GM19324 (cell line): ENCODE measurements around the gene PSRC1.

Source experiments
- ATAC-seq: cut with Tn5 transposase; IDR thresholded peaks from one replicate; pipeline ENCODE4 v1.9.1; 2021; ENCODE audit warnings: mild to moderate bottlenecking, moderate library complexity; ENCODE audit not compliant: unreplicated experiment, low FRiP score

Gene PSRC1

DNA sequence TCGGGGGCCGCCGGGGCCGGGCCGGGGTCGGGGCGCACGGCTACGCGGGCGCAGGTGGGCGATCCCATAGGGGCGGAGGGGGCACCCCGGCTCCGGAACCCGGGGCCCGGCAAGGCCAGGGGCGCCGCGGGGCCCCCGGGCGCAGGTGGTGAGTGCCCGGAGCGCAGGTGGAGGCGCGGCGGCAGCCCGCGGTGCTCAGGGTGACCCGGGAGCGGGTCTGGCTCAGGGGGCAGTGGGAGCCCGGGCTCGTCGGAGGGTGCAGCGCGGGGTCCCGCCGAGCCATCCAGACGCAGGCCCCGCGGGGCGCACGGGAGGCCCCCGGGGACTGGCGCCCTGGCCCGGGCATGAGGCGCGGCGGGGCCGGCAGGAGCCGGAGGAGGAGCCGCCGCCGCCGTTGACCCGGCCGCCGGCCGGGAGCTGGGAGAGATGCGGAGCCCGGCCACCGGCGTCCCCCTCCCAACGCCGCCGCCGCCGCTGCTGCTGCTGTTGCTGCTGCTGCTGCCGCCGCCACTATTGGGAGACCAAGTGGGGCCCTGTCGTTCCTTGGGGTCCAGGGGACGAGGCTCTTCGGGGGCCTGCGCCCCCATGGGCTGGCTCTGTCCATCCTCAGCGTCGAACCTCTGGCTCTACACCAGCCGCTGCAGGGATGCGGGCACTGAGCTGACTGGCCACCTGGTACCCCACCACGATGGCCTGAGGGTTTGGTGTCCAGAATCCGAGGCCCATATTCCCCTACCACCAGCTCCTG lies 33.1 kb downstream of the PSRC1 start:
- peak; percentile 27 for ATAC-seq

DNA sequence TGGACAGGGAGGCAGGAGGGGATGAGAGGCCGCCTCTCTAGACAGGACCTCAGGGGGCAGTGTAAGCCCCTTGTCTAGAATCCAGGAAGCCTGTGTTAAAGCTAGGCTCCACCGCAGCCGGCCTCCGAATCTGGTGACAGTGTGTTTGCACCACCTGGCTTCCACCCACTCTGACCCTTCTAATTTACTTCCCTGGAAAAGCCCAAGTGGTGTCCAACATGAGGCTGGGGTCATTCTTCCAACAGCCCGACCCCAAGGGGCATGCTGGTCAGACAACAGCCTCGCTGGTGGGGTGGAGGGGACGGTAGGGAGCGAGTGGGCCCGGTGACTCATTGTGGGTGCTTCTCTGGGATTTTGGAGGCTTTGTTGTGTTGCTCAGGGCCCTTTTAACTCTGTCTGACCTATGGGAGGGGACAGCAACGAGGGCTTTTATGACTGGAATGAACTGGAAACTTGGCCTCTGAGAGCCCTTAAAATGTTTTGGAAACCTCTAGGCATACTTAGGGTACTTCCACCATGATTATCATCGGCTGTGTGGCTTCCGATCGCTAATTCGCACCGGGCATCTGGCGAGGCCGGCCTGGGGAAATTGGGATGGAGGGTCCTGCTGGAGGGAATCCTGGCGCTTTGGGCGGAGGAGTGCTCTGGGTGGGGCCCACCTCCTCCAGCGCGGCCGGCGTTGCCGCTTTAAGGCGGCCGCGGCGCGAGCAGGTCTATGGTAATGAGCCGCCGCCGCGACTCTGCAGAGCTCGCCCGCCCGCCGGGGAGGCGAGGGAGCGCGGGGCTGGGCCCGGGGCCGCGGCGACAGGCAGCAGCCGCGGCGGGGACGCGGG lies 33.9 kb downstream of the PSRC1 start, which contains the start of gene CELSR2:
Gene CELSR2, plus strand, starts transcription at position 743 of the 833 bp plus-strand sequence. CDS start 541 bp downstream, outside the sequence.
- peak; percentile 54 for ATAC-seq

- ATAC-seq: no peak
Observed at GRCh38 chr1:109248444-109248796, 34.5 kb downstream of the PSRC1 start.

DNA sequence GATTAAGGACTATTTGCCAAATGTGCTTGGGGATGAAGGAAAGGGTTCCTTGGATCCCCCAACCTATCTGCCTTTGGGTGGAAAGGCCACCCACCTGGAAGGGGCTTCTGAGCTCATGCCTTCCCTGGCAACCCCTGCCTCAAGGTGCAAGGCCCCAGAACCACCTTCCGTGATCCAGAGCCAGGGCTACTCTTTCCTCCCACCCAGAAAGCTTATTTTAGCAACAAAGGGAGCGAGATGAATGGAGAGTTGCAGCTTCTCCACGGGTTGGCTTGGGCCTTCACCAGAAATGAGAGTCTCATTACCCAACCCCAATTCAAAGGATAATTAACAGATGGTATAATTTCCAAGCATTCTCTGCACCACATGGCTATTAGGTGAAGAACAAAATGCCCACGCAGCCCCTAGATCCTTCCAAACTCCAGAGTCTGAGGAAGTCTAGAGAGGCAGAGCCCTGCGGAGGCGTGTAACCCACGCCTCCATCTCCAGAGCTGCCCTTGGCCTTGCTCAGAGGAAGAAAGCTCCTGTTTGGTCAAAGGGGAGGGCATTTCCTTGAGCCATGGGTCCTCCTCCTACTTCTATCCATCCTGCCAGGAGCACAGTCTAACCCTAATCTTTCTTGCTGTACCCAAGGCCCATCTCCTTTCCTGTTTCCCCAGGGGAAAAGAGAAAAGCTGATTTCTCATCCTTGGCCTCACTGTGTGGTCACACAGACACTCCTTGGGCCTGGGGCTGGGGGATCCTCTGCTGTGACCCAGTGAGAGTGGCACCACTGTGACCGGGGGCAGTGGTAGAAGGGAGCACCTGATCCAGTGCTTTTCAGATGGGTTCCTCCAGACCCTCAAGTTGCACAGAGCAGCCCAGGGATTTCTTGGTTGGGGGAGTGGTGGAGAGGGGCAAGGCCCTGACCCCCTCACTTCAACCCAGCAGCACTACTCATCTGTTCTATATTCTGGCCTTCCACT lies 35.3 kb downstream of the PSRC1 start:
- no peak for ATAC-seq

DNA sequence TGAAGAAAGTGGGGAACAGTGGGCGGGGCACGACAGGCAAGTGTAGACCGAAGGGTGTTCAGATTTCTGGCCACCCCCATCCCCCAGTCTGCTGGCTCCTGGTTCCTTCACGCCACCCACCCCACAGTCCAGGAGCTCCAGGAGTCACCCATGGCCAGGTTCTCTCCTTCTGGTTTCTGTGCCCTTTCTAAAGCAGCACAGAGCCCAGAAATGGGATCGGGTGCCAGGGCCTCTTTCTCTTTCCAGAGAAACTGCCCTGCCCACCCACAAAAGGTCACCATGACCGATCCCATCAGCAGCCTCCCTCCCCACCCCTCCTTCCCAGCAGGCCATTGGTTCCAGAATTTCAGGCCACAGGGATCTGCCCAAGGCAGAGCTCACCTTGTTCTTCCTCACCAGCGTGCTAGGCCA lies 36.8 kb downstream of the PSRC1 start:
- ATAC-seq: no peak

- ATAC-seq: no peak
Observed at GRCh38 chr1:109243860-109244552, 38.9 kb downstream of the PSRC1 start.

DNA sequence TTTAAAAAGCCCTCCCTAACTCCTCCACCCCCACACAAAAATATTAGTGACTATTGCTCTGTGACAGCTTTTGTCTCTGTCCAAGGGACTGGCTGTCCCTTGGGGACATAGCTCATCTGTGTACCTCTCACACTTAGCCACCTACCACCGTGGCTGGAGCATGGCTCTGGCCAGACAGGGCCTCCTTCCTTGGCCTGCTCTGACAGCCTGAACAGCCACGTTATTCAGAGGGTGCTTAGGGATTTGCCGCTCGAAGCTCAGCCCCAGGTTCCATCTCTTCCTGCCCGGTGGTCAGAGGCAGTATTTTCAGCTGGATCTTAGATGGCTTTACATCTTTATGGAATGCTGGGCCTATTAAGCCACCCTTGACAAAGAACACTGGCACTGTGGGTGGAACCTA lies 39.7 kb downstream of the PSRC1 start:
- no peak for ATAC-seq

DNA sequence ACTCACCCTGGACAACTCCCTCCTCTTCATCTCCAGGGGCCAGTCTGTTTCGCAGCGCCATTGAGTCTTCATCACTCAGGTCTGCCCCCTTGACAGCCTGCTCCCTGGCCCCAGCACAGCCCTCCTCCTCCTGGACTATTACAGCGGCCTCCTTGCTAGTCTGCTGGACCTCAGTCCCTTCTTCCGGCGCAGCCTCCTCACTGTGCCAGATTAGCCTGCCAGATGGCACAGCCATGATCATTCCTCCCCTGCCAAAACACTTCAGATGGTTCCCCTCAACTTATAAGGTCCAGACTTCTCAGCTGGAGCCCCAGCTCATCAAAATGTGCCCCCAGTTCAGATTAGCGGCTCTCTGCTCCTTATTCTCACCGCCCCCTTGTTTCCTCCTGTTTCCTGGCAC lies 40.6 kb downstream of the PSRC1 start:
- no peak for ATAC-seq

- no peak for ATAC-seq
Observed at GRCh38 chr1:109241841-109242345, 41.1 kb downstream of the PSRC1 start.

GRCh38 chr1:109241344-109241743 lies 41.6 kb downstream of the PSRC1 start:
- no peak for ATAC-seq

DNA sequence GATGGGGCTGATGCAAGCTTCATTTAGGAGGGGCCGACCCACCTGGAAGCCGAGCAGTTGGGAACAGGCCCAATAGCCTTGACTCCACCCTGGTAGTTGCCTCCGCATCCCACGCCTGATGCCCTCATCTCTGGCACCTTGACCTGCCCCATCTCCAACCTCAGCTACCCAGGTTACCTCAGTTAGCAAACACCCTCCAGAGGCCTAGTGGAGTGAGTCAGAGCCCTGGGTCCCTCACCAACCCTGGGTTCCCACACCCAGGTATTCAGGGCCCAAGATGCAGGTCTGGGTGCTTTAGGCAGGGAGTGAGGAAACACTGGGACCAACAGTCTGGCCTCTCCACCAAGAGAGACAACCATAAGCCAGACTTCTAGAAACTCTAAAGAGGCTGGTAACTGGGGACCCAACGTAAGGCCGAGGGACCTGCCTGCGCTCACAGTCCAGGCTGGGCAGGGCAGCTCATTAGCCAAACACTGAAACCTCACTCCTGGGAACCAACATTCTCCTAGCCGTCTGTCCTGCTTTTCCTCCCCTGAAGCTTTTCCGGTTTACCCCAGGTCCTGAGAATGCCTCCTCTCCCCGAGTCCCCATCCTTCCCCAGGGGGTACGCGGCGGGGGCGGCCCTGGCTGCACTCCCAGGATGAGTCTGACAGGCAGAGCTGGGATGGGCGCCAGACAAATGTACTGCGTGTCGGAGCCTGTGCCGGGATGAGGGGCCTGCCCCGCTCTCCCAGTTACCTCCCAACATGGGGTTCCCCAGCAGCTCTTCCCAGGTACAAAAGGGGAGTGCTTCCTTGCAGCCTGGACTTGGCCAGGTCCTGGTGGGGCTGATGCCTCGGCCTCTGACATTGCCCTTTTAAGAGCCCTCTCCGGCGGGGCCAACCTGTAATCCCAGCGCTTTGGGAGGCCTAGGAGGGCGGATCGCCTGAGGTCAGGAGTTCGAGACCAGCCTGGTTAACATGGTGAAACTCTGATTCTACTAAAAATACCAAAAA lies 42.5 kb downstream of the PSRC1 start:
- no peak for ATAC-seq

DNA sequence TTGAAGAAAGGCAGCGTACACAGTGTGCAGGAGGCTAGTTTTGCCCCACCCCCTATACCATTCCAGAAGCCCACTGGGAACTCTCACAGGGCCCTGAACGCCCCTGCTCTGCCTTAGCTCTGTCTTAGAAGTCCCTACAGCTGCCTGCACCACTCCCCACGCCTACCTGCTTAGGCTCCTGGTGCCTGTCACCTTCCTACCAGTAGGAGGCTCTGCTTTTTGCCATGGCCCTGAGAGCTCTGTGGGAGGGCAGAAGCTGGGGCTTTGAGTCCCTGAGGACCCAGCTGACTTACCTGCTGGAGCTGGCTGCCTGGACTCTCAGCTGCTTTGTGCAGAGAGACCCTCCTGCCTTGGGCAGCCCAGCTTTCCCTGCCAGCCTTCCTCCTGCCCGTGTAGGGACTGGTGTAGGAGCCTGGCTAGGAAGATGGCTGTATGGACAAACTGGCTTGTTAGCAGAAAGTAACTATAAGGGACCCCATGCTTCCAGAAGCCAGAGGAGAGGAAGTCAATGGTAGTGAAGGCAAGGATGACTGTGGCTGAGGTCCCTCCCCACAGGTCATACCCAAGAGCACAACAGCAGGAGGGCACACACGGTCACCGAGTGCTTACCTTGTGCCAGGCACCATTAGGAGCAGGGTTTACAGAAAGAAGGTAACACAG lies 43.4 kb downstream of the PSRC1 start:
- no peak for ATAC-seq

- no peak for ATAC-seq
Observed at GRCh38 chr1:109239047-109239408, 43.9 kb downstream of the PSRC1 start.

GRCh38 chr1:109238382-109238781 lies 44.6 kb downstream of the PSRC1 start:
- no peak for ATAC-seq

DNA sequence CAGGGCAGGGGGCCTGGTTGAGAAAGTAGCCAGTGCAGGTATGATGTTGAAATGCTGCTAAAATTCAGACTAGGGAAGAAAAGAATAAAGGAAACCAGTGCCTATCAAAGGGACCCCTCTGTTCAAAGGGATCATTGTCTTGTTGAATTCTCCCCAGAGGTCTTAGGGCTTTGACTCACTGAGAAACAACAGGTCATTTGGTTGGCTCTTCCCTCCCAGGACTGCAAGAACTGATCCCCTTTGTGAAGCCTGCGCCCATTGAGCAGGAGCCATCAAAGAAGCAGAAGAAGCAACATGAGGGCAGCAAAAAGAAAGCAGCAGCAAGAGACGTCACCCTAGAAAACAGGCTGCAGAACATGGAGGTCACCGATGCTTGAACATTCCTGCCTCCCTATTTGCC lies 45.4 kb downstream of the PSRC1 start:
- ATAC-seq: no peak

GRCh38 chr1:109235137-109235536 lies 47.8 kb downstream of the PSRC1 start:
- ATAC-seq: no peak

DNA sequence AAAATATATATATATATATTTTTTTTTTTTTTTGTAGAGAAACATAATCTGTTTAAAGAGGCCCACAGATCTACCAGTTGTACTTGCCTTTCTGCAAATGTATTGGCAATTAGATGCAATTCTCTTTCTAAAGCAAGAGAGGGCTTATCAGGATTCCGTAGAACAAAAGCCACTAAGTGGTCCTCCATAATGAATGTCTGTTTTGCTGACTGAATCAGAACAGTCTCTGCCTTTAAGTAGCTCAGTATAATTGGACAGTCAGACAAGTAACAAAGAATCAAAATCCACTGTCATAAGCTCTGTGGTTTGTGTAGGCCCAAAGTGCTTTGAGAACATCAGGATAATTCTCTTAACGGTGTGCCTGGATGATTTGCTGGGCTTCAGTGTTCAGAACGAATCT lies 51.9 kb downstream of the PSRC1 start:
- no peak for ATAC-seq
